Measurements from ENCODE around the gene TIGD6. TPM values are rescaled to one million over a fixed set of nuclear protein-coding genes. Genes with fewer than 3 reads are reported as not detected.

TIGD6 gene
- total RNA-seq, 6 experiments from 2014 or later = 1.5 to 2.8 (median 2.2) TPM

DNA sequence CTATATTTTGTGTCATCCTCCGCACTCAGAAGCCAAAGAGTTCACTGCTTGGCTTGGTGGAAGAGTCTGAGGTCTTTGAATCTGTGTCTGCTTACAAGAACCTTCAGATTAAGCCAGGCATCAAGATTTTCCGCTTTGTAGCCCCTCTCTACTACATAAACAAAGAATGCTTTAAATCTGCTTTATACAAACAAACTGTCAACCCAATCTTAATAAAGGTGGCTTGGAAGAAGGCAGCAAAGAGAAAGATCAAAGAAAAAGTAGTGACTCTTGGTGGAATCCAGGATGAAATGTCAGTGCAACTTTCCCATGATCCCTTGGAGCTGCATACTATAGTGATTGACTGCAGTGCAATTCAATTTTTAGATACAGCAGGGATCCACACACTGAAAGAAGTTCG is 19.2 kb downstream of the TIGD6 start:
- no peak for DNase-seq
- no peaks in the 10 kb centered on the region for H3K4me1 ChIP-seq
- no peak overlapping the region for H3K27ac ChIP-seq
- ATAC-seq = no peak
- intact Hi-C loops (cut with DNase I) = no loop called here
- H3K27me3 ChIP-seq = no peaks in the 10 kb centered on the region
- H3K4me3 ChIP-seq = no peak overlapping the region
- 96% methylated on average over 2 of the region's 3 CpGs for WGBS (ENCODE audit: insufficient coverage, low coverage, low lambda C conversion rate, missing lambda C conversion rate)
- no peaks in the 10 kb centered on the region for H3K9me3 ChIP-seq
- TF ChIP-seq, protein P1, sequence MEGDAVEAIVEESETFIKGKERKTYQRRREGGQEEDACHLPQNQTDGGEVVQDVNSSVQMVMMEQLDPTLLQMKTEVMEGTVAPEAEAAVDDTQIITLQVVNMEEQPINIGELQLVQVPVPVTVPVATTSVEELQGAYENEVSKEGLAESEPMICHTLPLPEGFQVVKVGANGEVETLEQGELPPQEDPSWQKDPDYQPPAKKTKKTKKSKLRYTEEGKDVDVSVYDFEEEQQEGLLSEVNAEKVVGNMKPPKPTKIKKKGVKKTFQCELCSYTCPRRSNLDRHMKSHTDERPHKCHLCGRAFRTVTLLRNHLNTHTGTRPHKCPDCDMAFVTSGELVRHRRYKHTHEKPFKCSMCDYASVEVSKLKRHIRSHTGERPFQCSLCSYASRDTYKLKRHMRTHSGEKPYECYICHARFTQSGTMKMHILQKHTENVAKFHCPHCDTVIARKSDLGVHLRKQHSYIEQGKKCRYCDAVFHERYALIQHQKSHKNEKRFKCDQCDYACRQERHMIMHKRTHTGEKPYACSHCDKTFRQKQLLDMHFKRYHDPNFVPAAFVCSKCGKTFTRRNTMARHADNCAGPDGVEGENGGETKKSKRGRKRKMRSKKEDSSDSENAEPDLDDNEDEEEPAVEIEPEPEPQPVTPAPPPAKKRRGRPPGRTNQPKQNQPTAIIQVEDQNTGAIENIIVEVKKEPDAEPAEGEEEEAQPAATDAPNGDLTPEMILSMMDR (IDR thresholded peaks at IDR 0.05) = no peak
- no peak for TF ChIP-seq POLR2A (IDR thresholded peaks at IDR 0.05)
- no peaks in the 10 kb centered on the region for H3K36me3 ChIP-seq

DNA sequence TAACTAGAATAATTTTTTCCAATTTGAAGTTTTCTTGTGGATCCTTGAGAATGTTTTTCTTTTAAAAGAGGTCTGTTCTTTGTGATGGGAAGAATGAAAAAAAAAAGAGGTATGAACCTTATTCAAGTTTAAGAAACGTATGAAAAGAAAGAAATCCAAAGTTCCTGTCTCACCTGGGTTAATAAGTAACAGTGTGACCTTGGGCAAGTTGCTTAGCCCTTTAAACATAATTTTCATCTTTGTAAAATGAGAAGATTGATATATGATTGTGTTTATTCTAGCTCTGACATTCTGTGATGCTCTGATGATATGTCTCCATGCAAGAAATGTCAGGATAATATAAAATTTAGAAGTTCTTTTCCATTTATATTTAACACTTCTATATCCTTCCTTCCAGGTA is 20.6 kb downstream of the TIGD6 start:
- no peak overlapping the region for H3K27ac ChIP-seq
- ATAC-seq = no peak
- 28% methylated on average over 1 of the region's 1 CpG for WGBS (ENCODE audit: insufficient coverage, low coverage, low lambda C conversion rate, missing lambda C conversion rate)

DNA sequence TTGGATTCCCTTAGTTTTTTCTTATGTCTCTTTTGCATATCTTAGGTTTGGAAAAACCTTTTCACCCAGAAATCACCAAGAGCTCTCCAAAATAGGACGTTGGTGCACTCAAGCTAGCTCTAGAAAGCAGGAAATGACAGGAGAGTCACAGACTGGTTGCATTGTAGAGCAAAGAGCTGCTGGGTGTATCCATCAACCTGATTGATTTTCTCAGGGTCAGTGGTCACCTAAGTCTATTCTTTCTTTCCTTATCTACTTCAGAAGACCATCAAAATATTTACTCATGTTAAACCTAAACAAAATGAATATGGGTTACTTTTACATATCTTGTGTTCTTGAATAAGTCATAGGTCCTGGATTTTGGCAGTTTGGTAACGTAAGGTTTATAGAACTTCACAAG is 25.0 kb downstream of the TIGD6 start:
- 49% methylated on average over 2 of the region's 2 CpGs for WGBS (ENCODE audit: insufficient coverage, low coverage, low lambda C conversion rate, missing lambda C conversion rate)
- Histone ChIP-seq H3K4me3 (no peak overlapping the region), H3K27me3 (no peaks in the 10 kb centered on the region), H3K9me3 (no peaks in the 10 kb centered on the region), H3K4me1 (no peaks in the 10 kb centered on the region), H3K27ac (no peak overlapping the region), H3K36me3 (no peaks in the 10 kb centered on the region)
- no peak for DNase-seq
- TF ChIP-seq POLR2A (IDR thresholded peaks at IDR 0.05) = no peak
- no peak for ATAC-seq
- intact Hi-C loops (cut with DNase I) = no loop called here

More for the DNA sequence above, 20.6 kb downstream of the TIGD6 start:
- intact Hi-C loops (cut with DNase I) = no loop called here
- H3K4me3 ChIP-seq = no peak overlapping the region
- DNase-seq = no peak
- no peaks in the 10 kb centered on the region for H3K9me3 ChIP-seq
- H3K4me1 ChIP-seq = no peaks in the 10 kb centered on the region
- H3K27me3 ChIP-seq = no peaks in the 10 kb centered on the region
- no peak for TF ChIP-seq POLR2A (IDR thresholded peaks at IDR 0.05)
- TF ChIP-seq, protein P1 (IDR thresholded peaks at IDR 0.05) = no peak
- no peaks in the 10 kb centered on the region for H3K36me3 ChIP-seq

DNA sequence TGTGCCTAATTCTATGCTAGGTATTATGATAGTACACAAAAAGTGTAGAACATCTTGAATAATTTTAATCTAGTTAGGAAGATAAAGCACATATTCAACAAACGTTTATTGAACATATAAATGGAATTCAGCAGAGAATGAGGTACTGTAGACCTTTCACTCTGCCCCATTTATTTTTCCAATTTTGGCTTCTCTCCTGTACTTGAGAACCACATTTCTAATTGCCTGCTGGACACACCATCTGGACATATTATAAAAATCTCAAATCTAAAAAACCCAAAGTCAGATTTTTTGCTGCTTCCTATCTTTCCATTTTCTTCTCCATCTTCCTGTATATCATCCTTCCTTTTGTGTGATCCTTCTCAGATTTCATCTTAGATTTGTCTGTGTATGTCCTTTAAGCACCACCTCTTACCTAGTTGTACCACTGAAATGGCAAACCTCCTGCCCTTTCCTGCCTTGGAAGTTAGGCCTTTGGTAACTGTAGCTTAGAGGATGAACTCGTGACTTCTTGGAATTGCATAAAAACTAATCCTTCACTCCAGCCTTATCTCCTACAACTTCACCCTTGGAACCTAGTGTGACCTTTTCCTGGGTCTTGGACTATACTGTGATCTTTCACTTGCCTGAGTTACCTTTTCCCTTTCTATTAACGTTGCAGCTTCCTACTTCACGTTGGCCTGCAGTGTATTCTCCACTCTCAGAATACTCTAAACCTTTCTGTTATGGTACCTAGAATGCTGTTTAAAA is 31.1 kb downstream of the TIGD6 start:
- no peak overlapping the region for H3K4me3 ChIP-seq
- WGBS (ENCODE audit: insufficient coverage, low coverage, low lambda C conversion rate, missing lambda C conversion rate) = 79% methylated on average over 4 of the region's 4 CpGs
- TF ChIP-seq, protein P1 (IDR thresholded peaks at IDR 0.05) = no peak
- TF ChIP-seq POLR2A (IDR thresholded peaks at IDR 0.05) = no peak
- H3K9me3 ChIP-seq = no peaks in the 10 kb centered on the region
- intact Hi-C loops (cut with DNase I) = no loop called here
- no peak for ATAC-seq
- no peak overlapping the region for H3K27ac ChIP-seq
- no peaks in the 10 kb centered on the region for H3K4me1 ChIP-seq
- H3K36me3 ChIP-seq = no peaks in the 10 kb centered on the region
- DNase-seq = no peak
- no peaks in the 10 kb centered on the region for H3K27me3 ChIP-seq

DNA sequence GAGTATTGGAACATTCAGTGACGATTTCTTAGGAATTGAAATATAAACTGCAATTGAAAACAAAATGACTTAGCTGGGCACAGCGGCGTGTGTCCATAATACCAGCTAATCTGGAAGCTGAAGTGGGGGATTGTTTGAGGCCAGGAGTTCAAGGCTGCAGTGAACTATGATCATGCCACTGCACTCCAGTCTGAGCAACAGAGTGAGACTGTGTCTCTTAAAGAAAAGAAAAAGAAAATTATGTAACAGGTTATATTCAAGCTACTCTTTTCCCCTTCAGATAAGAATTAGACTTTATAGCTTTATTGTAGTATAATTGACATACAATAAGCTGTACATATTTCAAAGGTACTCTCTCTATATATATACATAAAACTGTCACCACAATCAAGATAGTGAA is 33.5 kb downstream of the TIGD6 start:
- H3K27ac ChIP-seq = no peak overlapping the region
- DNase-seq (no peak), ATAC-seq (no peak)
- no peaks in the 10 kb centered on the region for H3K4me1 ChIP-seq
- no peaks in the 10 kb centered on the region for H3K9me3 ChIP-seq
- no peaks in the 10 kb centered on the region for H3K27me3 ChIP-seq
- 59% methylated on average over 3 of the region's 3 CpGs for WGBS (ENCODE audit: insufficient coverage, low coverage, low lambda C conversion rate, missing lambda C conversion rate)
- no peak for TF ChIP-seq POLR2A (IDR thresholded peaks at IDR 0.05)
- TF ChIP-seq, protein P1 (IDR thresholded peaks at IDR 0.05) = no peak
- no peak overlapping the region for H3K4me3 ChIP-seq
- intact Hi-C loops (cut with DNase I) = no loop called here
- no peaks in the 10 kb centered on the region for H3K36me3 ChIP-seq
